ENCODE measurements around the gene PGM5.

PGM5 gene

DNA sequence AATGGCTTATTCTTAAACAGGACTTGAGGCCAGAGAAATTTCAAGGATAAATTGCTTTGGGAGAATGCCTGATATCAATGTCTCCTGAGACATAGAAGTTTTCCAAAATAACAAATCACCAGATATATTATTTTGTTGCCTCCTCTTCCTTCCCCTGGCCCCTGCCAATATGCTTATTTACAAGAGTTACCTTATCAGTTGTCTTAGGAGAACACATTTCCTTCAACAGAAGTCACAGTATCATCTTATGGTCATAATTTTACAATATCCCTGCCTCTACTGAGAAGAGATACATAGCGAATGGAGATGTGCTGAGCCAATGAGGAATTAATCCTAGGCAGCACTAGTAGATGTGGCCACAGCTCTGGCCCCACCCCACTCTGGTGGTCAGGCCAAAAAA is 141.2 kb downstream of the PGM5 start:
- no peak for DNase-seq (ENCODE audit: low read depth)

DNA sequence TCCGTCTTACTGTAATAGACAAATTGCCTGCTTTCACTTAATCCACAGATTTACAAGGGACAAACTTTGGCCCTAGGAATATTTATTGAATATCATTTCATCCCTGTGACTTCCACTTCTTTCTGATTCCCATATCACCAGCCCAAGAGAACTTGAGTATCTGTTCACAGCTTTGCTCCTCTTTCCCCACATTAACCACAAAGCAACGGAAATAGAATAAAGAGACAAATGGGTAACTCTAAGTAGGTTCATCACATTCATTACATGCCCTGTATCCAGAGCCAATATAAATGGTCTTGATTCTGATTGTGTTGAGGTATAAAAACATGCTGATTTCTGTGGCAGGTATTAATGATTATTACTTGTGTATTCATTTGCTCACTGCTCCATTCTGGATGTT is 142.4 kb downstream of the PGM5 start:
- DNase-seq (ENCODE audit: low read depth): no peak

DNA sequence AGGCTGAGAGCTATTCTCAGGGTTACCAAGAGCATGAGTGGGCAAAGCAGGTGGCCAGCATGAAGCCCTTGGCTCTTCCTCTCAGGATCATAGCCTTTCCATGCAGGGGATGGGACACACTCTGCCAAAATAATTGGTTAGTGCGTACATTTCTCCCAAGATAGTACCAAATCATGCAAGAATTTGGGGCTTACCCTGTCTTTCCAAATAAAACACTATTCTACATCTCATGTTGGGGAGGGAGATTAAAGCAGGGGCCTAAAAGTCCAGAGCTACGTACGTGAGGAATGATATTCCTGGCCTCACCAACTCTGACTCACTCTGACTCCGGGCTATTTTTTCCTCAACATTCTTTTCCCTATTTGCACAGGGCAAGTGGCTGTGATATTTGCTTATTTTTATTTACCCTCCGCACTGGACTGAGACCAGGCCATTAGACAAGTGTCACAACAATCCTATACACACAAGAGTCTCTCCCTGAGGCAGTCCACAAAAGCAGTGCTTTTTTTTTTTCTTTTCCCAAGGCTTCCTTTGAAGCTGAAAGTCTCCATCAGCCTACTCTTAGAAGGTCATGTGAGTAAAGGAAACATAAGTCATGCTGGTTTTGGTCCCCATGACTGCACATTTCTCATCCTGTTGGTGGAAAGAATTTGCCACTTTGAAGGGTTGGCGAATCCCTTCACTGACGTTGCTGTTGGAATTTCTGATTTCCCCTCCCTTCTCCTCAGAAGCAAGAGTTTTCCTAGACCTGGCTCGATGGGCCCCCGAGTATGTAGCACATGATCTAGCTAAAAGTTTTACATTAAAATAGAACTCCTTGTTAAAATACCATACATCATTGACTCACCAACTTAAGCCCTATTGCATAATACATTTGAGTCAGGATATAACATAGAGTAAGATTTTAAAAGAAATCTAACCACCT is 144.3 kb downstream of the PGM5 start:
- no peak for DNase-seq (ENCODE audit: low read depth)

DNA sequence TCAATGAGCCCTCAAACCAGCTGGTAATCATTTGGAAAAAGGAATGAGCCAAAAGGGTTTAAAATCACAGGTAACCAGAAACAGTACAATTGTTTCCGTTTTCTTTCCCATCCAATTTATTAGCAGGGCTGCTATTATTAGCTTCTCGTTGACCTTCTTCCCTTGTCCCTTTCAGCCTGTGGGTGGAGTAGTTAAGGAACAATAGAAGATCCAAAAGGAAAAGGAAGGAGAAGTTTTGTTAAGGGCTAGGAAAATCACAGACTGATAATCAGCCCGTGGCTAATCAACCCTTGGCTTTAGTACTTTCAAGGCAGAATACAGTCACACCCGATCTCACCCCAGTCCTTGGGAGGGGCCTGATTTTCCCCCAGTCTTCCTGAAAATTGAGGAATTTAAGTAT is 145.9 kb downstream of the PGM5 start:
- DNase-seq (ENCODE audit: low read depth): no peak

DNA sequence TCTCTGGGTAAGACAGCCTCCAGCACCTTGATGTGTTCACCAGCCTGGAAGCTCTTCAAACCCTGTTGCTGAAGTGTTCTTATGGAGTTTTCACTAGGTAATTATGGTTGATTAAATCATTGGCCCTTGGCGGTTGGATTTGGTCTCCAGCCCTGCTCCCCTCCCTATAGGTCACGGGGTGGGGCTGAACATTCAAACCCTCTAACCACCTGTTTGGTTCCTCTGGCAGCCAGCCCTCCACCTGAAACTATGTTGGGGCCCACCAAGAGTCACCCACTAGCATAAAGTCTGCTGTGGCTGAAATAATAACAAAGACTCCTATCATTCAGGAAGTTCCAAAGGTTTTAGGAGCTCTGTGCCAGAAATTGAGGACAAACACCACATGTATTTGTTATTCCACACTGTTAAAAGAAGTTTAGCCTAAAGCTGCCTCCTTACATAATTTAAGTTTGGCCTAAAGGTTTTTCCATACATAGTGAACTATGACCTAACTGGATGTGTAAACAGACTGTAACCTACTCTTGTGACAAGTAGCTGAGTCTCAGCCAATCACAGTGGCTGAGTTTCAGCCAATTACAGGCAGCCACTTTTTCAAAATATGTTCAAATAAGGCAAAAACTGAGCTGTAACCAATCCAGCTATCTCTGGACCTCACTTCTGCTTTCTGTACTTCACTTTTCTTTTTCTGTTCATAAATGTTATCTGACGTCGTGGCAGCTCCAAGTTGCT is 149.4 kb downstream of the PGM5 start:
- DNase-seq (ENCODE audit: low read depth): no peak

DNA sequence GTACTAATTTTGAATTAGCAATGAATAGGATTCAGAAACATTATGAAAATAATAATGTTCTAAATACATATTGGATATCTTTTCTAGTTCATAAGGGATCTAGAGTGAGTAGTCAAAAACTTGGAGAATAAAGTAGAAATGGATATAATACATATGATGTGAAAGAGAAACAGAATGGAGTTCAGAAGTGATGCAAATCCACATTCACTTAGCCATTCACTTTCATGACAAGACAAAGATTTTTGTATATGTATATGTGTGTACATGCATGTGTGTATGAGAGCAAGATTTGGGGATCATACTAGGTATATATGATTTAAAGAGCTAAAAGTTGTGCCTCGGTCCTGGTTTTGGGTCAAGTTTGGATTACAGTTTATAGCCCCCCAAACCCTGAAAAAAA is 150.1 kb downstream of the PGM5 start:
- DNase-seq (ENCODE audit: low read depth): no peak

DNA sequence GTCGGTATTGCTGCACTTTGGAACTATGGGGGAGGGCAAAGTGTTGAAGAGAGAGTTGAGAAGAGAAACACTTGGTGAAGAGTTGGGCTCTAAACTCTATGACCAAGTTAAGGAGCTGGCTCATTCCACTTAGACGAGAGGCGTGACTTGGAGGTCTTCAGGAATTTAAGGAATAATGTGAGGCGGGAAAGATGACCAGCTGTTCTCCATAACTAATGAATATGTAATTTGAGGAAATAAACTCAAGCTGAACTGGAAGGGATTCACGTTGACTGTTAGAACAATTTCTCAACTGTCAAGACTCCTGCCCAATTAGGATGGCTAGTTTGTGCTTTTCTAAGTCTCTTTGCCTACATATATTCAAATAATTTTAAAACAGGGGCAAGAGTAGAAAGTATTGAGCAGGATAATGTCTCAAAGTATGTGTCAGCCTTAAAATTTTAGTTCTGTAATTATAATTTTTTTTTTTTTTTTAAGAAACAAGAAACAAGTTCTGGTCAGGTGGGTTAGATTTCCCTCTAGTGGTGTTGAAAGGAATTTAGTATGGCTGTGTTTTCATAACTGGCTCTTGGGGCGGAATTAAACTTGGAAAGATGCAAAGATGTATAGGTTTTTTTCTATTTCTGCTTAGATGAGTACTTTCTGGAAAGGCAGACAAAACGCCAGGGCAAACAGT is 150.9 kb downstream of the PGM5 start:
- no peak for DNase-seq (ENCODE audit: low read depth)

DNA sequence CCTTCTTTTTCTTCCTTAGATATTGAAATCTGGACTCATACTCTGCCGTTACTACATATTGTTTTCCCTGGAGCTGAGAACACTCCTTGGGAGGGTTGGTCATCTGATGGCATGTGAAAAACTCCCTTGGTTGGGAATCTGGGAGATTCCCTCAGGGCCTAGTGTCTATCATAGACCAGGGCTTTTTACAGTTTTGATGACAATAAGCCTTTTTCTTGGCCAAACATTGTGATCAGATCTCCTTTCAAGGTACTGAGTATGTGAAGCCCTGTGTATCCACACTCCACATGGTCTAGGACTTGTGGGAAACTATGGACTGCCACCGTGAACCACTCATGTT is 151.4 kb downstream of the PGM5 start:
- DNase-seq (ENCODE audit: low read depth): no peak

DNA sequence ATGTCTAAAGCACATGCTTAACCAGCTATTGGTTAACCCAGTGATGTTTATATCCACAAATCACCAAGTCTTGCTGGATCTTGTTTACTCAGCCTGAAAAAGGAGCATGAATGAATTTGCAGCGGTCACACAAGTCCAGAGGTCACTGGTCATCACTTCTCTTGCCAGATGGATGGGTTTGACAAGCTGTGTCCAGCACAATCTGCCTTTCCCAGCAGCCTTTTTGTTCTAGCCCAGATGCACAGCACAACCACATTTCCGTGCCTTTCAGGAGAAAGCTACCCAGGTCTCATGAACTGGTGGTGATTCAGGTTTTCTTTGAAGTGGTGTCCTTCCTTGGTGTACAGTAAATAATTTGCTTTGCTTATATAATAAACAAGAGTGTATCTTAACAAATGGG is 152.1 kb downstream of the PGM5 start:
- DNase-seq (ENCODE audit: low read depth): no peak

DNA sequence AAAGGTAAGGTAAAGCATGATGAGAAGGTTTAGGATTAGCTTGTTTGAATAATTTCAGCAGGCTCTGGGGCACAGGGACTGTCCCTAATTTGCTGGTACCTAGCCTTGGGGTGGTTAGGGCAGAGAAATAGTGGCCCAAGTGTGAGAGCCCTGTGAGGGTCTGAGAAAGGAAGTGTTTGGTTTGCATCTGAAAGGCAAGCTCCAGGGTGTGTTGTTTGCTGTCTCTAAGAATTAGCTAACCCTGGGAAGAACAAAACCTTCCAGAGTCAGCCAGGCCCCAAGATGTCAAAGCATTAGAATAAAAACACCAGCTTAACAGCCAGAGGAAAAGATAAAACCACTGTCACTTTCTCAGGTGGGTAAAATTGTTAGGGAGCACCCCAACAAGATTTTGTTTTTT is 153.3 kb downstream of the PGM5 start:
- DNase-seq (ENCODE audit: low read depth): no peak

DNA sequence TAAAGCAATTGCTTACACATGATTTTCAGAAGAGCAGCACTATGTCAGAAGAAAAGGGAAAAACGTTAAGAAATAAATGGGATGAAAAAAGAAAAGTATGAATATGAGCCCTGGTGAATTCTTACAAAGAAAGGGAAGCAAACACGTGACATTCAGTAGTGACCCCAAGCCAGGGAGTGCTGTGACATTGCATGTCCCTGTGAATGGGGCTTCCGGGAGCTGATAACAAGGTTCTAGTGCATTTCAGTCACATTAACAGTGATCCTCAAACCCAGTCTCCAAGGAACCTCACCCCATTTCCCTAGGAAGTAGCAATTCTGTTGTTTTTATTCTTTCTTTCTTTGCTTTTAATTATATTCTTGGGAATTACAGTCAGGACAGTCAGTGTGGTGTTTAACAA is 157.0 kb downstream of the PGM5 start:
- DNase-seq (ENCODE audit: low read depth): no peak

DNA sequence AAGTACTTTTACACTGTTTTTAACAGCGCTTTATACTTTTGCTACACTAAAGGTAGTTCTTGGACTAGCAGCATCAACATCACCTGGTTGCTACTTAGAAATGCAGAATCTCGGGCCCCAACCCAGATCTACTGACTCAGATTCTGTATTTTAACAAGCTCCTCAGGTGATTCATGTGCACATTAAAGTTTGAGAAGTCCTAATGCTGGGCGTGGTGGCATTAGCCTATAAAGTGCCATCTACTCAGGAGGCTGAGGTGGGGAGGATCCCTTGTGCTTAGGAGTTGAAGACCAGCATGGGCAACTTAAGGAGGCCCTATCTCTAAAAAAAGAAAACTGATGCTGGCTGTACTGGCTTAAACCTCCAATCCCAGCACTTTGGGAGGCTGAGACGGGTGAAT is 157.6 kb downstream of the PGM5 start:
- no peak for DNase-seq (ENCODE audit: low read depth)

DNA sequence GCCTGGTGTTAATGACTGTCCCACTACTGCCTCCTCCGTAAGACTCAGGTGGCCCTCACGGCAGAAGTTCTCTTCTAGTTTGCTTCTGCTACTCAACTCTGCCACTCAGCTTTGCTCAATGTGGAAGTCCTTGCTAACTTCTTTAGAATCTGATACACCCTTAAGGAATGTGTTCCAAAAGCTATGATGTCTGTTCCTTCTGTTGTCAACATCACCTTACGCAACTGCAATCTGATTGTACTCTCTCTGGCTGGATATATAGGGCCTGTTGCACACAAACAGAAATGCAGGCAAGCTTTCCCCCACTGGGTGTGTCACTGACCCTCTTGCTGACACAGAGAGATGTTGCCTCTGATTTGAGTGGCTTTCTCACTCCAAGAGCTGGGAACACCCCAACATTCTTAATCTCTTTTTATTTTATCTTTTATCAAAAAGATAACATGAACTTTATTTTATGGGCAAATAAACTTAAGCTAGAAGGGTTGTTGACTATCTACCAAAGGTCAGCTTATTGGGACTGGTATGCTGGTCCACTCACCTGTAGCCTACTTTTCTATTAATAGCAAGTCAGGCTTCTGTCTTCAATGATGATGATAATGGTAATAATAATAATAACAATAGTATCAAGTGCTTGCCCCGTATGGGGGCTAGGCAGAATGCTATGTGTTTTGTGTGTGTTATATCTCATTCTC is 159.1 kb downstream of the PGM5 start:
- no peak for DNase-seq (ENCODE audit: low read depth)

DNA sequence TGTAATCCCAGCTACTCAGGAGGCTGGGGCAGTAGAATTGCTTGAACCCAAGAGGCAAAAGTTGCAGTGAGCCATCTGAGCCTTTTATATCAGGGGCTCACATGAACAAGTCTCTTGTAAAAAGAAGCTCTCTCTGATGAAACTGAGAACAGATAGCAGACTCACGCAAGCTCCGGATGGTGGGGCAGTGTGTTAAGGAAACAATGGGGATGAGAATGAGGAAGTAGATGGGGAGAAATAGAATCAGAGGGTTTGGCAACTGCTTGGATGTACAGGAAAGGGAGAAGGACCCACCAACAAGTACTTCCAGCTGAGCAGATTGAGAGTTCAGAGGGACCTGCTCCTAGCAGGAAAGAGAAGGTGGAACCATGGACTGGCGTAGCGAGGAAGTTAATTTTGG is 165.7 kb downstream of the PGM5 start:
- no peak for DNase-seq (ENCODE audit: low read depth)

DNA sequence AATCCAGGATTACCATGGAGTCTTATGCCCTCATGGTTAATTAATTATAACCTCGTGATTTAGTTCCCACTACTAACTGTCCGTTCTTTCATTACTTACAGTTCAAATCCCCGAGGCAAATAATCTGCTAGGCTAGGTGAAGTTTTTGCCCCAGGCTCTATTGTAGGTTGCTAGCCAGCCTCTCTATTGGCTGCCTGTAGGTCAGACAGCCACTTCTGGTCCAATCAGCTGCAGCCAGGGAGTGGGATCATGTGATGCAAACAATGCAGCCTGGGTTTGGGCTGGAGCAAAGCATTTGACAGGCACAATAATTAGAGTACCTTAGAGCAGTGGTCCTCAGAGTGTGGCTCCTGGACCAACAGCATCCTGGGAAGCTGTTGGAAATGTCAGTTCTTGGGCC is 166.5 kb downstream of the PGM5 start:
- DNase-seq (ENCODE audit: low read depth): no peak

DNA sequence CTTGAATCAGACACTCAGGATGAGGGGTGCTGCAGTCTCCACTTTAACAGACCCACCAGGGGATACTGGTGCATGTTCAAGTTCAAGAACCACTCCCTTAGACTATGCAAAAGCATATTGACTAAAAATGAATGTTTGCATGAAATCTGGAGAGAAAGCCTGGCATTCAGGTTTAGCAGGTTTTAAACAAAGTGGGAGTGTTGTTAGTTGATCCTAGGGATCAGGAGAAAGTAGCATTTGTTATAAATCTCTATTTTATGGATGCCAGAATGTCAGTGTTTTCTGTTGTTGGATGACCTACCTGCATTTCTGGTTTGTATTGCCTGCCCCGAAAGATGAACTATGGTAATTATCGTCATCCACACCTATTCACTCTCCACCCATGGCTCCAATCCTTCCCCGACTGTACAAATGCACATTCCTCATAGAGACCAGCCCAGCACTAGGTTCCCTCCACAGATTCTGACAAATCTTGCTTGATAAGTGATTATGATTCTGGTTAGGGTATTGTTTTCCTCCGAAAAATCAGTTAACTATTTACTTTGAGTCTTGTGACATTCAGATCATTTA is 167.0 kb downstream of the PGM5 start:
- DNase-seq (ENCODE audit: low read depth): no peak

DNA sequence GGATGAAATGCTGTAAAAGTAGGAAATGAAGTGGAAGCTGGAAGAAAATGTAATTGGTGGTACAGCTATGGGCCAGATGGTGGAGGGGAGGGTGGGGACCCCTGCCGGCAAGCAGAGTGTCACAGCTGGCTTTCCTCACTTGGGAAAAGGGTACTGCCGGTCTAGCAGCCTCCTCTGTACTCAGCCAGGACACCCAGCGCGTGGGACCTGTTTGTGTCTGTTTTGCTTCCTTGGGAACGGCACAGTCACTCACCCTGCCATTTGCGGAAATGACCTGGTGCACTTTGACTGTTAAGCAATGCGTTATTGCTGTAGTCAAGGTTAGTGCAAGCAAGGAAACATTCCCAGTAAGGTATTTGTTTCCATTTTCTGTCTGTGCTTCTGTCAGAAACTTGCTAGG is 174.2 kb downstream of the PGM5 start:
- DNase-seq (ENCODE audit: low read depth): no peak

DNA sequence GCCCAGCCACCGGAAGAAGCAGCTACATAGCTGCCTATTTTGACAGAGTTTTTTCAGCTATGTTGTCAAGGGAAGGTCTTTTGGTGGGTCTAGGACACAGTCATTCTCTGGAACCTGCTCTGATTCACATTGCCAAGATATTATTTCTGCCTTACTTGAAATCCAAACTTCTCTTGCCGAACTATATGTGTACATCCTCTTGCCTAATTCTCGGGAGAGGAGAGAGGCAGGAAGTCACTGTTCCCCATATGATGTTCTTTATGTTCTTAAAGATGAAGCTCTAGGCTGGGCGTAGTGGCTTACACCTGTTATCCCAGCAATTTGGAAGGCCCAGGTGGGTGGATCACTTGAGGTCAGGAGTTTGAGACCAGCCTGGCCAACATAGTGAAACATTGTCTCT is 175.7 kb downstream of the PGM5 start:
- no peak for DNase-seq (ENCODE audit: low read depth)

DNA sequence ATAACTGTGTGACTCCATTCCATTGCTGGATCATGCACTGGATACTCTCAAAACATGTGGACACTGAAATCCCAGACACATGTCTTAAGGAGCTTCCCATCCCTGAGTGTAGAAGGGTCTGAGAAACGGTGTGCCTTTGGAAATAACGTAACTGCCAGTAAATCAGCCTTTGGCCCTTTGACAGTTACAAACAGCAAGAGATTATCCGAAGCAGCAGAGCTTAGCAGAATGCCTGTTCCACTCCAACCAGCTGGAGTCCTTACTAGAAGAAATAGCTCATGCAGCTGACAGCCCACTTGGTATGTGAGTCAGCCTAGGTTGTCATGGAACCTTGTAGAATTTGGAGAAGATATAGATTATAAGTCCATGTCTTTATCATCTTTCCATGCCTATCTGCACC is 177.3 kb downstream of the PGM5 start:
- DNase-seq (ENCODE audit: low read depth): no peak

DNA sequence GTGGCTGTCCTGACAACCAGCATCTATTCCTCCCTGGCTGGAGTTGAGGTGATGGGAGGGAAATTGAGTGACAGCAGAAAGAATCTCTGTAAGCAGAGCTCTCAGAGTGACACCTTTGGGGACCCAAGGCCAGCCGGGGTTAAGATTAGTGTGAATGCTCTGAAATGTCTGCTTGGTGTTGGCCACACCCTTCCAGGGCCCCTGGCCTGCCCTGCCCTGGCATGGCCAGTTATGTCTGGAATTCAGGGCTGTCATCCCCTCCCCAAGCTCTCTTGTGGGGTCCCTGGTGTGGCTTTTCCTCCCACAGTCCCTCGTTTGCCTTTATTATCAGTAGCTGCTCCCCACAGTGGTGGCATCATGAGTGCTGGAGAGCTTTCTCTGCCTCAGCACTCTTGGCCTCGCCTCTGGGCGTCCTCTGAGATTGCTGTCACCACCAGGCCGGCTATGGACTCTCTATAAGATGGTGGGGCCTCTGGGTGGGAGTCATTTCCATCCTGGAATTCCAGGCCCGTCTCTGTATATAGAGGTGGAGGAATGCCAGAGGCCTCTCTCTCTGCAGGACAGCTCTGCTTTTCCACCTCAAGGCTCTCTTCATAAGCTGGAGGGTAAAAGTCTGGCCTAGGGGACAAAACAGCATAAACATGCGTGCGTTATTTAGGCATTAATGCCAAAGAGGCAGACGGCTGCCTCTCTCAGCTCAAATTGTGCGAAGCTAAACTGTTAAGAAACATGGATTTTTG is 180.6 kb downstream of the PGM5 start:
- DNase-seq (ENCODE audit: low read depth): no peak

DNA sequence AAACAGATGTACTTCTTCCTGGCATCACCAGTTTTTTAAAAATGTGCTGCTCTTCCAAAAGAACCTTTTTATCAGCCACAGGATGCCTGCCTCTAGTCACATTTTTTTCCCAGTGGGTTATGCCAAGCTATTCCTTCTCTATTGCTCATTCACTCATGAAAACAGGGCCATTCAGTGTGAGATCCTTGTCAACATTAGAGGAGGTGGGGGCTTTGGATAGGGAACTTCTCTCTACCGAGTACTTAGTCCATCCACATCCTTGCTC is 181.1 kb downstream of the PGM5 start:
- no peak for DNase-seq (ENCODE audit: low read depth)

DNA sequence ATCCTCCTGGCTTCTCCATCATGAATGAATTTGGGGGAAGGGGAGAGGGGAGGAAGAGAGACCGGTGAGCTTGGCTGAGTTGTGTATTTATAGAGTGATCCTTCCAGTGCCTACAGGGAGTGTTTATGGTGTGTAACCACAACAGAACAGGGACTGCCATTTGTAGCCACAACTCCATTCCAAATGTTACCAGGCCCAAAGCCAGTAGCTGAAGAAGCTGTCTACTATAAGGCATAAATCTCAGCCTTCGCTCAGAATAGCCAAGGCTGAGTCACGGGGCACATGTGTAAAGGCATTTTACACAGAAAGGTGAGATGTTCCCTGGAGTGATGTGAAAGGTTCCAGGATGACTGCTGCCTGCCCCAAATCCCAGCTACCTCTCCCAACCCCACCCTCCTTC is 181.8 kb downstream of the PGM5 start:
- no peak for DNase-seq (ENCODE audit: low read depth)
